AG10803 (cell line): ENCODE data around the gene ARHGEF11.

Source experiments
- DNase-seq: peaks from one replicate; pipeline ENCODE4 v3.0.0; 2010; ENCODE audit warnings: low read depth
- H3K4me3 ChIP-seq: 2 replicates; pipeline ENCODE4 v1.5.1; 2011; ENCODE audit warnings: mild to moderate bottlenecking, low read length, control low read depth
- TF ChIP-seq, protein P1 (sequence below): conservative IDR thresholded peaks from 2 replicates; pipeline ENCODE4 v1.5.1; 2011; ENCODE audit warnings: mild to moderate bottlenecking, low read length, control low read depth, inconsistent platforms

Gene ARHGEF11

DNA sequence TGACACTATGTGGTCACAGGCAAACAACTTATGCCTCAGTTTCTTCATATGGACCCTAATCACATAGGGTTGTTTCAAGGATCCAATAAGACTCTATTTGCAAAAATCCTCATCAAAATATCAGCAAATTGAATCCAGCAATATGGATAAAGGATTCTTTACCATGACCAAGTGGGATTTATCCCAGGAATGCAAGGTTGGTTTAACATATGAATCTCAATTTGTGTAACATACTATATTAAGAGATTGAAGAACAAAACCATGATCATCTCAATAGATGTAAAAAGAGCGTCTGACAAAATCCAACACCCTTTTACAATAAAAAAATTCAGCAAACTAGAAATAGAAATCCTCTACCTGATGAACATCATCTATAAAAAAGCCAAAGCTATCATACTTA, 23.9 kb downstream of the ARHGEF11 start:
- DNase-seq: no peak
- TF ChIP-seq, protein P1, sequence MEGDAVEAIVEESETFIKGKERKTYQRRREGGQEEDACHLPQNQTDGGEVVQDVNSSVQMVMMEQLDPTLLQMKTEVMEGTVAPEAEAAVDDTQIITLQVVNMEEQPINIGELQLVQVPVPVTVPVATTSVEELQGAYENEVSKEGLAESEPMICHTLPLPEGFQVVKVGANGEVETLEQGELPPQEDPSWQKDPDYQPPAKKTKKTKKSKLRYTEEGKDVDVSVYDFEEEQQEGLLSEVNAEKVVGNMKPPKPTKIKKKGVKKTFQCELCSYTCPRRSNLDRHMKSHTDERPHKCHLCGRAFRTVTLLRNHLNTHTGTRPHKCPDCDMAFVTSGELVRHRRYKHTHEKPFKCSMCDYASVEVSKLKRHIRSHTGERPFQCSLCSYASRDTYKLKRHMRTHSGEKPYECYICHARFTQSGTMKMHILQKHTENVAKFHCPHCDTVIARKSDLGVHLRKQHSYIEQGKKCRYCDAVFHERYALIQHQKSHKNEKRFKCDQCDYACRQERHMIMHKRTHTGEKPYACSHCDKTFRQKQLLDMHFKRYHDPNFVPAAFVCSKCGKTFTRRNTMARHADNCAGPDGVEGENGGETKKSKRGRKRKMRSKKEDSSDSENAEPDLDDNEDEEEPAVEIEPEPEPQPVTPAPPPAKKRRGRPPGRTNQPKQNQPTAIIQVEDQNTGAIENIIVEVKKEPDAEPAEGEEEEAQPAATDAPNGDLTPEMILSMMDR: no peak
- no peak overlapping the region for H3K4me3 ChIP-seq

DNA sequence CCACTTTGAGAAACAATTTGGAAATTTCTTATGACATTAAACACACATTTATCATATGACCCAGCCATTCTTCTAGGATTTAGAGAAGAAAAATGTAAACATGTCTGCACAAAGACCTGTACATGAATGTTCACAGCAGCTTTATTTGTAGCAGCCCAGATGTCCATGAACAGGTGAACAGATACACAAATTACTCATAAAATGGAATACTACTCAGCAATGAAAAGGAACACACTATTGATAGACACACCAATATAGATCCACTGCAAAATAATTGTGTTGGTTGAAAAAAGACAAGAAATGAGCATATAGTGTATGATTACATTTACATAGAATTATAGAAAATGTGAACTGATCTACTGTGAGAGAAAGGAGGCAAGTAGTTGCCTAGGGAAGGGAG, 26.1 kb downstream of the ARHGEF11 start:
- TF ChIP-seq, protein P1: no peak

DNA sequence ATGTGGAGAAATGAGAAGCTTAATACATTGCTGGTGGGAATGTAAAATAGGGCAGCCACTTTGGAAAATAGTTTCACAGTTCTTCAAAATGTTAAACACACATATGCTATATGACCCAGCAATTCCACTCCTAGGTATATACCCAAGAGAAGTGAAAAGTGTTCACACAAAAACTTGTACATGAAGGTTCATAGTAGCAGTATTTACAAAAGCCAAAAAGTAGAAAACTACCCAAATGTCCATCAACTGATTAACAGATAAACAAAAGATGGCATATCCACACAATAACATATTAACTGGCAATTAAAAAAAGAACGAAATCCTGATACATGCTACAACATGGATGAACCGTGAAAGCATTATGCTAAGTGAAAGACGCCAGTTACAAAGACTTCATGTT, 33.7 kb downstream of the ARHGEF11 start:
- H3K4me3 ChIP-seq: no peak overlapping the region
- TF ChIP-seq, protein P1: no peak
- no peak for DNase-seq

More for the DNA sequence above, 26.1 kb downstream of the ARHGEF11 start:
- DNase-seq: no peak
- no peak overlapping the region for H3K4me3 ChIP-seq

DNA sequence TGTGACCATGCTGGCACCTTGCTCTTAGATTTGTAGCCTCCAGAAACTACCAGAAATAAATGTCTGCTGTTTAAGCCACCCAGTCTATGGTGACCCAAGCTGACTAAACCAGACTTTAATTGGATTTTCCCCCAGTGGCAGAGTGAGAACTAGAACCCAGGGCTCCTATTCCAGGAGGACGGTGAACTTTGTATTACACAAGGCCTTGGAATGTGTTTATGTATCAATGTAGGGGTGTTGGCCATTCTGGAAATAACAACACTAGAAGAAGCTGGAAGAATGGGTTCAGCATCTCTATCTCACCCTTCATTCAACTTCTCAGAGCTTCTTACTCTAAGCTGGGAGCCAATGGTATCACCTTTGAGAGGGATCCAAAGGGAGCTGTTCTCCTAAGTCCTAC, 37.0 kb downstream of the ARHGEF11 start:
- H3K4me3 ChIP-seq: no peak overlapping the region

DNA sequence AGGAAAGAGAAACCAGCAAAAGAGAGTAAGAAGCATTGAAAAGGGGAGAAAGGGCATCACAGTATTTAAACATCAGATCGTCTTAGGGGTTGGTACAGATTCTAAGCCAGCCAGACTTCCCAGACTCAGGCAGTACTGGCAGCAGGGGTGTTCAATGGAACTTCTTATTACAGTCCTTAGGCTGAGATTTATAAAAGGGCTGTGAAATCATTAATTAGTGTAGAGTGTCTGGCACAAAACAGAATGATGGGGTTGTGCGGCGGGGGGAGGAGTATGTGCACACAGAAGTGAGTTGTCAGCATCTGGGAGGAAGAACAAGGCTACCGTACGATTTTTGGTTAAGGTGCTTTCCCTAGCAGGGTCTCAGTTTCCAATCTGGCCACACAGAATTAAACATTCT, 38.2 kb downstream of the ARHGEF11 start:
- DNase-seq: no peak
- H3K4me3 ChIP-seq: no peak overlapping the region
- TF ChIP-seq, protein P1: no peak

More for the DNA sequence above, 37.0 kb downstream of the ARHGEF11 start:
- TF ChIP-seq, protein P1: no peak
- DNase-seq: no peak

DNA sequence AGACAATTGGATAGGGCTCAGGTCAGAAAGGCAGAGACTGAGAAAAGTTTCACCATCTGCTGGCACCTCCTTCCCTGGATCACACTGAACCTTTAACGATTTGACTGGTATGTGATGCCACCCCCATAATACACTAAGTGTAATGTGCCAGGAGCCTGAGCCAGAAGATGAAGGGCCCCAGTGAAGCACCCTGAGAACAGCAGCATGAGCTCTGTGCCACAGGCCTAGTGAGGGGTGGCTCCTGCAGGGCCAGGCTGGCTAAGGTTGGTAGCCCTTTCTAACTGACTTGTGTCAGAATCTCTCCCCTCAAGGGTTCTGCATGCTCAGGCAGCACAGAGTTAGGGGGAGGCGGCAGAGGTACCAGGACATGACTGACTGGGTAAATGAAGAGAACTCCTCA, 38.9 kb downstream of the ARHGEF11 start:
- H3K4me3 ChIP-seq: no peak overlapping the region
- TF ChIP-seq, protein P1: no peak
- DNase-seq: peak; percentile 8

DNA sequence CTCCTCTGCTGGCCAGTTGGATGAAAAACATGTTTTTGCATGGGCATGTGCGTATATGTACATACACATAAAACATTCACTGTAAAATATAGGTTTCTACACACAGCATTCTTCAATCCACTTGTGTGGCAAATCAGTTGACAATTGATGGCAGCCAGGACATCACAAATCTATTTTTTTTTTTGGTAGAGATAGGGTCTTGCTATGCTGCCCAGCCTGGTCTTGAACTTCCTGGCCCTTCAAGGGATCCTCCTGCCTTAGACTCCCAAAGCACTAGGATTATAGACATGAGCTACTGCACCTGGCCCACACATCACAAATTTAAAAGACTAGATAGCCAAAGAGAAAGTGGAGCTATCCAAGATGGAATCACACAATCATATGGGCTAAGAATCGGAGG, 39.6 kb downstream of the ARHGEF11 start:
- TF ChIP-seq, protein P1: no peak
- DNase-seq: no peak
- no peak overlapping the region for H3K4me3 ChIP-seq
